ENCODE results near the gene DIS3.

- TF ChIP-seq CTCF (IDR thresholded peaks at IDR 0.05; ENCODE audit: low read depth, low read length), result no peak
- TF ChIP-seq, protein P1, sequence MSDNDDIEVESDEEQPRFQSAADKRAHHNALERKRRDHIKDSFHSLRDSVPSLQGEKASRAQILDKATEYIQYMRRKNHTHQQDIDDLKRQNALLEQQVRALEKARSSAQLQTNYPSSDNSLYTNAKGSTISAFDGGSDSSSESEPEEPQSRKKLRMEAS (IDR thresholded peaks at IDR 0.05; ENCODE audit: low read depth, low read length), result no peak
- no peak for TF ChIP-seq POLR2A (IDR thresholded peaks at IDR 0.05; ENCODE audit: extremely low read depth, insufficient read length)
- TF ChIP-seq MYC (IDR thresholded peaks at IDR 0.05; ENCODE audit: low read depth, low read length), result no peak
These were observed 39.2 kb upstream of the DIS3 start for GRCh38 chr13:72820898-72821279.

Data from NB4 (cell line).